HG02938 (cell line): Measurements from ENCODE around the gene MAVS.

Experiments used
- ATAC-seq: cut with Tn5 transposase; IDR thresholded peaks from one replicate; pipeline ENCODE4 v1.9.1; 2021; ENCODE audit warnings: mild to moderate bottlenecking, moderate library complexity; ENCODE audit not compliant: unreplicated experiment

MAVS gene

DNA sequence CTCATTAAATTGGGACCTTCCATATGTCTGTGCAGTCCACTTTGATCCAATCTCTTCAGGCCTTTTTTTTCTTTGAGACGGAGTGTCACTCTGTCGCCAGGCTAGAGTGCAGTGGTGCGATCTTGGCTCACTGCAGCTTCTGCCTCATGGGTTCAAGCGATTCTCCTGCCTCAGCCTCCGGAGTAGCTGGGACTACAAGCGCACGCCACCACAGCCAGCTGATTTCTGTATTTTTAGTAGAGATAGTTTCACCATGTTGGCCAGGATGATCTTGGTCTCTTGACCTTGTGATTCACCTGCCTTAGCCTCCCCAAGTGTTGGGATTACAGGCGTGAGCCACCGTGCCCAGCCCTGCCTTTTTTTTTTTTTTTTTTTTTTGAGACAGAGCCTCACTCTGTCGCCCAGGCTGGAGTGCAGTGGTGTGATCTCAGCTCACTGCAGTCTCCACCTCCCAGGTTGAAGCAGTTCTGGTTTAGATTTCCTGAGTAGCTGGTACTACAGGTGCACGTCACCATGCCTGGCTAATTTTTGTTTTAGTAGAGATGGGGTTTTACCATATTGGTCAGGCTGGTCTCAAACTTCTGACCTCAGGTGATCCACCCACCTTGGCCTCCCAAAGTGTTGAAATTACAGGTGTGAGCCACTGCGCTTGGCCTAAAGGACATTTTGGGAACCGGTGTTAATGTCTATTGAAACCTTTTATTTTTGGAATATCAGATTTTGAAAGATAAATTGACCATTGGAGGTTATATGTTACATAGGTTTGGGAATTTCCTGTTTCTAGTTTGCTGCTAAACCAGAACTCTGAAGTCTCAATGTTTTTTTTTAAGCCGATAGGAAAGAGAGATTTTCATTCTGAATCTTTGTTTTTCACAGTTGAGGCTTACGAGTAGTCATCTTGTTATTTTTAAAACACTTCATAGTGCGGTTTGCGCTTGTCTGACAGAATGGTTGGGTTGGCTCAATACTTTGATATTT is 60.4 kb downstream of the MAVS start:
- peak; percentile 75 for ATAC-seq

DNA sequence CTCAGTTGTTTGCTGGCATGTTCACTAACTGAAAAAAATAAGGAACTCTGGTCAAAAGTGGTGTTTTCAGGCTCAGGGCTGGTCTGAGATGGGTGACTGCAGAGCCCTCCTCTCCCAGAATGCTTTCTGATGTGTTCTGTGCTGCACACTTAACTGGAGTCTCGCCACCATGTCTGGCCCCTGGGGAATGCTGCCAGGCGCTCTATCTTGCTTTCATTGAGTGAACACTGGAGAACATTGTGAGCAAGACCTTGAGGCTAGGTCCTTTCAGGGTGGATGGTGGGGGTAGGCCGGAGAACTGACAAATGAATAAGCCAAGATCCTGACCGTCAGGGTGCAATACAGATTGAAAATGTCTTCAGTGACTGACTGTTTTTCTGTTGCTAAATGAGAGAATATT is 62.0 kb downstream of the MAVS start:
- no peak for ATAC-seq

DNA sequence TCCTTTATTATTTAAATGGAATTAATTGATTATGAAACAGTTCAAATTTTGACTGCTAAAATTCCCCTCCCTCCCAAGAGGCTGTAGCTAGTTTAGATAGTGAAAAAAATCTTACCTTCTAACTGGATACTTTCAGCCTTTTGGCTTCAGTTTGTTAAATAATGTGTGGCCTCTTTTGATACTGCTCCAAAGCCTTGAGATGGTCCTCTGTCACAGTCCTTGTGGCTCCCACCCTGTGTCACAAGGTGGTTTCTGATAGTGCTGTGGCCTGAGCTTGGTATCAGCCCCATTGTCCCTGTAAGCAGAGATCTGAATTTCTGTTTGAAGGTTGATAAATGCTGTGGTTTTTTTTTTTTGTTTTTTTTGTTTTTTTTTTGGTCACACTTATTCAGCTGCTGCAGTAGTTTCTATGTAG is 63.3 kb downstream of the MAVS start:
- ATAC-seq, result no peak

DNA sequence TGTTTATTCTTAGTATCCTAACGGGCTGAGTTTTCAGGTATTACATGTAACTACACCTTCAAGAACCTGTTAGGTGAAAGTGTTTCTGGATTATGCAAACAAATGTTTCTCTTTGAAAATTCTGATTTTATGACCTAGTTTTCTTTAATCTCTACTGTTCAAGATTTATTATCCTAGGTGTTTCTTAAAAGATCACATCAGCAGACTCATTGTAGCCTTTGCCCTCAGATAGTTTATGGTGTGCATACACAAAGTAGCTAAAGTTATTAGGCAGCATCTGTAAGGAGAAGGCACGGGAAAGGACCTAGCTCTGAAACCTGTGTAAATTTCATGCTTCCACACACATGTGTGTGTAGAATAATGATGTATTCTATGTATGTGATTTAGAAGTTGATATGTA is 64.2 kb downstream of the MAVS start:
- no peak for ATAC-seq

DNA sequence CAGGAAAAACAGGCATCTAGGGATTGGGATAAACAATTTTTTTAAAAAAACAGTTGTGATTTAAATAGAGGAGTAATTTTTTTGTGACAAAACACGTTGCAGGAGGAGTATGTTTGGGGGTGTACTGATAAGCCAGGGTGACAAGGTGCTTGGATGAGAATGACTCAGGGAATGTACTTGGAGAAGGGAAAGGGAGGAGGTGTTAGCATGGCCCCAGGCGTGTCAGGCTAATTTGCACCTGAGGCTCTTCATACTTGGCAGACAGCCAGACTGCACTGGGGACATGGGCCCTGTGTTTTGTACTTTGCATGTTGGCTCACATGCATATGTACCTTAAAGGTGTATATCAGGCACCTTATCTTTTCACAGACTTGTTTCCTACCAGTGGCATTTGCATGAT is 65.3 kb downstream of the MAVS start:
- ATAC-seq, result no peak

DNA sequence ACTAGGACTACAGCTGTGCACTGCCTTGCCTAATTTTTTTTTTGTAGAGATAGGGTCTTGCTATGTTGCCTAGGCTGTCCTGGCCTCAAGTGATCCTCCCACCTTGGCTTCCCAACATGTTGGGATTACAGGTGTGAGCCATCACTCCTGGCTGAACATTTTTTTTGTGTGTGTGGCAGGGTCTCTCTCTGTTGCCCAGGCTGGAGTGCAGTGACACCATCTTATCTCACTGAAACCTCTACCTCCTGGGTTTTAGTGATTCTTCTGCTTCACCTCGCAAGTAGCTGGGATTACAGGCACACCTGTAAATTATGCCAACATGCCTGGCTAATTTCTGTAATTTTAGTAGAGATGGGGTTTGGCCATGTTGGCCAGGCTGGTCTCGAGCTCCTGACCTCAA is 67.8 kb downstream of the MAVS start:
- no peak for ATAC-seq

DNA sequence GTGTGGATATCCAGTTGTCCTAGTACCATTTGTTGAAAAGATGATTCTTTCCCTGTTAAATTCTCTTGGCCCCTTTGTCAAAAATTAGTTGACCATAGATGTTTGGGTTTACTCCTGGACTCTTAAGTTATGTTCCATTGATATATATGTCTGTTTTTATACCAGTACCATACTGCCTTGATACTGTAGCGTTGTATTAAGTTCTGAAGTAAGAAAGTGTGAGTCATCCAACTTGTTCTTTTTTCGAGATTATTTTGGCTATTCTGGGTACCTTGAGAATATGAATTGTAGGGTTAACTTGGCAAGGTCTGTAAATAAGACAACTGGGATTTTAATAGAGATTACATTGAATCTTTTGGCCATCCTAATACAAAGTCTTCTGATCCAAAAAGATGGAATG is 69.1 kb downstream of the MAVS start:
- no peak for ATAC-seq

DNA sequence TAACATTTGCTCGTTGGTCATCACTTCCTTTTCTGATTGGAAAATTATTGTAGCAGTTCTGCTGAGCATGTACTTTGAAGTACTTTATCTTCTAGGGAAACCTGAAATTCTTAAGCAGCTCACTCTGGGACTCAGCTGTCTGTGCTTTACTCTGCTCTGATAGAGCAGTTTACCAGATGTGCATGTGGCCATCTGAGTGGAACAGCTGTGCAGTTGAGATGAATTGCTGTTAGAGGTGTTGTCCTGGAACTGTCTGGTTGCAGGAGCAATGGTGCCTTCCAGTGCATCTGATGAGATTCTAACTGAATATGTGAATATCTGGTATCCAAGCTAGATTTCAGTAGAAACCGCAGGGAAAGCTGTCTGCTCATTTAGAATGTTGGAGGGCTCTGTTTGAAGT is 69.7 kb downstream of the MAVS start:
- no peak for ATAC-seq

DNA sequence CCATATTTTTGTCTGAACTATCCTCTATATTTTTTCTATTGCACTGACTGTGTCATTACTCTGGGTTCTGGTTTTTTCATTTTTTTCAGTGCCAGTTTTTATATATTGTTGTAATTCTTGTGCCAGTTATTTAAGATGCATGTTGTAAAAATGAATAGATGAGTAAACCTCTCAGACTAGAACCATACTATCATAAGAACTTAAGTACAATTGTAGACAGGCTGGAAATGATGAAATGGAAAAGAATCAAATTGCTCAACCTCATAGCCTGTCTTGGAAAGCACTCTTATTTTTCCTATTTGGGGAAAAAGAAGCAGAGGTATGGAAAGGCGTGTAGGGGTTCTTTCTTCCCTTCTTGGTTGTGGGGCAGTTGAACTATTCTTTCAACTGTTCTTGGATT is 72.7 kb downstream of the MAVS start:
- no peak for ATAC-seq

DNA sequence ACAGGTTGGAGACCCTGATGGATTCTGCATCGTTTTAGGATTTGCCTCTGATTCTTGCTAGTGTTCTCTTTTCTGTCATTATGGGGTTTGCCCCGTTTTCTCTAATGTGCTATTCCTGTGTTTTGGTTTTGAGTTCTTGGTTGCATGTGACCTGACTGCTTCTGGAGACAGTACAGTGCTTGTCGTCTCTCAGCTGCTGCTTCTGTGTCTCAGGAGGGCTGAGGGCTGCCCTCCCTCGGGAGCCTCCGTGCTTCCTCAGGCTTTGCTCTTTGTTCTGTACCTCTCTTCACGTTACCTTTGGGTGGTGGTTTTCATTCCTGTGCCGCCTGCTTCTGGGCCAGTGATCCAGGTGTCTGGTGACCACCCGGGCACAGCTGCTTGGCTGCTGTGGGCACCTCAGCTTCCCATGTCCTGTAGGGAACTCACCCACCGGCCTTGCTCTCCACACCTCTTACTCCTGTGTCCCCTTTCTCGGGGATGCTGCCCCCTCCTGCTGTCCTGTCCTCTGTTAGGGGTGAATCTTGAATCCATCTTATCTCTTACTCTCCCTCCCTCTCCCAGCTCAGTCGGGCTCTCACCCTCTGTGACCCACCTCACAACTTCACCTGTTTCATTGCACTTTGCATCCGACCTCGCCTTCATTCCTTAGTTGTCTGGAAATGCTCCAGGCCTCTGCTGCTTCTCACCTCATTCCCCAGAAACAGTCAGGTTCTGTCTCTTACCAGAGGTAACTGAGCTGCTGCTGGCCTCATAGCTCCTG is 75.8 kb downstream of the MAVS start:
- ATAC-seq, result no peak

DNA sequence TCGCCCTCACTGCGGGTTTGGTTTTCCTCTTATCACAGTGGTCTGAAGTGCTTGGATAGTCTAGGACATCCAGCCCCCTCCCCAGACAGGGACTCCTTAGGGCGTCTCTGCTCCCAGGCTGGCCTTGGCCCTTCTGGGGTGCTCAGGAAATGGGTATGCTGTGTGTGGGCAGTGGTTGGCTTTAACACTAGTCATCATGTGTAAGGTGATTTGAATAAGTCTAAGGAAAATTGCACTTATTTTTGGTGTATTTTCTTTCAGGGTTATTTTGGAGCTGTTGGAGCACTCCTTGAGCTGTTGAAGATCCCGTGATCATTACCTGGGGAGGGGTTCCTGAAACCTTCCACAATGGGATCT is 76.3 kb downstream of the MAVS start:
- ATAC-seq, result no peak

DNA sequence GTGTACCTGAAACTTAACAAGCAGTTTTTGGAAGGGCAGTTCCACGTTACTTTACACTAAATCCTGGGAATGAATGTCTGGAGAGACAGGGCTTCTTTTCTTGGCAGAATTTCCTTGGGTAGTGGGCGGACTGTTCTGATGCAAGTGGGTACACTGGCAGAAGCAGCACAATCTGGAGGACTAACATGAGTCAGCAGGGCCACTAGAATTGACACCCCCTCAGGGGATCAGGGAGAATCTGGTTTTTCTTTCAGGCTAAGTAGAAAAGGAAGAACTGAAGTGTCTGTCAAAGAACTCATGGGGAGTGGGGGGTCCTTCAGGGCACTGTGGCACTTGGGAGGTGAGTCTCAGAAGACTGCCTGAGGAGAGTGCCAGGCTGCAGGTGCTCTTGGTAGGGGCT is 77.2 kb downstream of the MAVS start:
- ATAC-seq, result no peak

DNA sequence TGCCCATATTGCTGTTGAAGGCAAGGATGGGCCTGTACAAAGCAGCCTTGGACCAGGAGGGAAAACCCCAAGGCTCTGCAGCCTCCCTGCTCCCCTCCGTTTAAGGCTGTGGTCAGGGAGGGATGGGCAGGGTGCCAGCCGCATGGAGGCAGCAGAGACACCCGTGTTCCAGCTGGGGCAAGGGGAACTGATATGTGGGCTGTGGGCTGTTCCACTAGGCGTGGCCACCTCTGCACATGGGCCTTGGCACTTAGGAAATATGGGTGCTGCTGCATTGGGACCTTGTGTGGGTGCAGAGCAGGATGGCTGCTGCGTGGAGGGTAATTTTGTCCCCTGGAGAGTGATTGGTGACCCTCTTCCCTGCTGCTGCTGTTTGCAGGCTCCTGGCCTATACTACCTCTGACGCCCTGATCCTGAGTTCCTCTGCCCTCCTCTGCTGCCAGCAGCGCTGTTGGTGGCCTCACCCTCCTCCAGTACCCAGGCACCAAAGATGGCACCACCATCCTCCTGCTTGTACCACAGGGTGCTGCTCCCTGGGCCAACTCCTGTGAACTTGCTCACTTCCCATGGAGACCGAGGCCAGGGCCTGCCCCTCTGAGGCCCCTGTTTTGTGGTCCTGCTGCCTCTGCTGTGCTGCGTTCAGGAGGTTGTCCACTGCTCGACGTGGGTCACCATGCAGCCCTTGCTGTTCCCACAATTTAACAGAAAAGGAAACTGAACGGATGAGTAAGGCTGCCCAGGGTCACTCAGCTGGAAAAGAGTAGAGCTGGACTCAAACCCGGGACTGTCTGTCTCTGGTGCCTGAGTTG is 77.9 kb downstream of the MAVS start:
- no peak for ATAC-seq

DNA sequence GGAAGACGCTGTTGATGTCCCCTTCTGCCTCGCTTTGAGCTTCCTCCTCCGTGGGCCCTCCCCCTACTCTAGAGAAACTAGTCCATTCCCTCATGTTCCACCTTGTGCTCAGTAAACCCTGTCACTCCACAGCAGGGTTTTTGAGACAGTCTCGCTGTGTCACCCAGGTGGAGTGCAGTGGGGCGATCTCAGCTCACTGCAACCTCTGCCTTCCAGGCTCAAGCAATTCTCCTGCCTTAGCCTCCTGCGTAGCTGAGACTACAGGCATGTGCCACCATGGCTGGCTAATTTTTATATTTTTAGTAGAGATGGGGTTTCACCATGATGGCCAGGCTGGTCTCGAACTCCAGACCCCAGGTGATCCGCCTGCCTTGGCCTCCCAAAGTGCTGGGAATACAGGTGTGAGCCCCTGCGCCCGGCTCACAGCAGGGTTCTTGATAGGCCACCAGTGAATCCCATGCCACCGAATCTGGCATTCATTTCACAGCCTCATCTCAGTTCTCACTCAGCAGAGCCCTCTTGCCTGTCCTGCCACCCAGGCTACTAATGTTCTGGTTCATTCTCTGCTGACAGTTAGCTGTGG is 78.6 kb downstream of the MAVS start:
- no peak for ATAC-seq
